Choroid plexus epithelial cell (primary cell): ENCODE results near the gene EVX1.

ENCODE experiments used
- DNase-seq: peaks from one replicate; pipeline ENCODE4 v3.0.0-alpha.2; 2010; ENCODE audit warnings: low read depth
- H3K4me3 ChIP-seq: 2 replicates; pipeline ENCODE4 v1.5.1; 2011; ENCODE audit warnings: low read depth, mild to moderate bottlenecking, control low read depth, low read length, moderate library complexity
- CTCF ChIP-seq: conservative IDR thresholded peaks from 2 replicates; pipeline ENCODE4 v1.5.1; 2011; ENCODE audit warnings: low read depth, mild to moderate bottlenecking, control low read depth, inconsistent platforms, low read length, moderate library complexity

EVX1 gene

GRCh38 chr7:27237735-27238334, 4.8 kb upstream of the EVX1 start:
- no peak overlapping the region for H3K4me3 ChIP-seq
- DNase-seq: peak; percentile 22
- TF ChIP-seq CTCF: no peak

GRCh38 chr7:27238979-27239386, 3.6 kb upstream of the EVX1 start:
- TF ChIP-seq CTCF: no peak
- no peak for DNase-seq
- H3K4me3 ChIP-seq: no peak overlapping the region

- TF ChIP-seq CTCF: no peak
- no peak for DNase-seq
- H3K4me3 ChIP-seq: no peak overlapping the region
Observed at GRCh38 chr7:27239387-27240014, 3.1 kb upstream of the EVX1 start.

GRCh38 chr7:27240015-27240731, 2.4 kb upstream of the EVX1 start:
- TF ChIP-seq CTCF: no peak
- no peak overlapping the region for H3K4me3 ChIP-seq

GRCh38 chr7:27241189-27242056, 1.2 kb upstream of the EVX1 start:
- TF ChIP-seq CTCF: no peak
- no peak for DNase-seq
- no peak overlapping the region for H3K4me3 ChIP-seq

More at GRCh38 chr7:27240015-27240731, 2.4 kb upstream of the EVX1 start:
- DNase-seq: no peak

GRCh38 chr7:27242154-27242553, 448 bp upstream of the EVX1 start:
- H3K4me3 ChIP-seq: no peak overlapping the region
- no peak for DNase-seq
- TF ChIP-seq CTCF: no peak
